HepG2 (cell line): ENCODE measurements around the gene BBS4. TPM values are rescaled to one million over a fixed set of nuclear protein-coding genes. Genes with fewer than 3 reads are reported as not detected.
A peak's percentile ranks its signal among the peaks of the same experiment; 100 is the strongest.

Experiments used
- BRCA1 ChIP-seq: sonication (generic); formaldehyde crosslinking; IDR thresholded peaks from 2 replicates; pipeline ENCODE4 v1.4.0; 2020; ENCODE audit warnings: missing genetic modification reagents
- ETV6 ChIP-seq: sonication (generic); formaldehyde crosslinking; conservative IDR thresholded peaks from 2 replicates; pipeline ENCODE4 v1.4.0; 2020; ENCODE audit warnings: missing genetic modification reagents
- KAT8 ChIP-seq: IDR thresholded peaks from 2 replicates; pipeline ENCODE4 v1.6.1; 2016; ENCODE audit warnings: missing genetic modification reagents, missing compliant biosample characterization
- REL ChIP-seq: sonication (generic); formaldehyde crosslinking; conservative IDR thresholded peaks from 2 replicates; pipeline ENCODE4 v1.8.0; 2022; ENCODE audit warnings: mild to moderate bottlenecking, missing genetic modification reagents, moderate library complexity
- SUZ12 ChIP-seq: fragments of 150-350 bp; IDR thresholded peaks from 2 replicates; pipeline ENCODE4 v1.6.1; 2014; ENCODE audit warnings: low read depth, low read length
- ZC3H4 ChIP-seq: sonication (generic); formaldehyde crosslinking; IDR thresholded peaks from 2 replicates; pipeline ENCODE4 v1.4.0; 2020; ENCODE audit warnings: missing genetic modification reagents, borderline replicate concordance
- ZHX2 ChIP-seq, 2 experiments: sonication (generic) in 1 of 2; formaldehyde crosslinking in 1 of 2; IDR thresholded peaks; 2 replicates each; pipeline versions ENCODE4 v1.6.1 to v1.9.0; 2014 to 2022; ENCODE audit warnings: antibody characterized with exemption in 1 of 2, borderline replicate concordance in 1 of 2, inconsistent platforms in 1 of 2, low read depth in 1 of 2, missing genetic modification reagents in 1 of 2
- ZNF383 ChIP-seq: sonication (generic); formaldehyde crosslinking; IDR thresholded peaks from 2 replicates; pipeline ENCODE4 v1.4.0; 2020; ENCODE audit warnings: missing genetic modification reagents, mild to moderate bottlenecking, borderline replicate concordance
- ZNF510 ChIP-seq: sonication (generic); formaldehyde crosslinking; IDR thresholded peaks from 2 replicates; pipeline ENCODE4 v1.4.0; 2020; ENCODE audit warnings: low read depth, mild to moderate bottlenecking, missing genetic modification reagents
- ZNF577 ChIP-seq: sonication (generic); formaldehyde crosslinking; IDR thresholded peaks from 2 replicates; pipeline ENCODE4 v1.4.0; 2020; ENCODE audit warnings: mild to moderate bottlenecking, low read depth, missing genetic modification reagents, borderline replicate concordance
- ZNF724P ChIP-seq: sonication (generic); formaldehyde crosslinking; IDR thresholded peaks from 2 replicates; pipeline ENCODE4 v1.8.0; 2022; ENCODE audit warnings: missing genetic modification reagents, borderline replicate concordance
- ZNF749 ChIP-seq: sonication (generic); formaldehyde crosslinking; IDR thresholded peaks from 2 replicates; pipeline ENCODE4 v1.8.0; 2022; ENCODE audit warnings: mild to moderate bottlenecking, missing genetic modification reagents, moderate library complexity, borderline replicate concordance
- ZNF75D ChIP-seq: sonication (generic); formaldehyde crosslinking; IDR thresholded peaks from 2 replicates; pipeline ENCODE4 v1.8.1; 2023; ENCODE audit warnings: missing genetic modification reagents, mild to moderate bottlenecking, borderline replicate concordance
- ZNF766 ChIP-seq: sonication (generic); formaldehyde crosslinking; IDR thresholded peaks from 2 replicates; pipeline ENCODE4 v1.5.0; 2020; ENCODE audit warnings: missing genetic modification reagents, borderline replicate concordance
- ZNF768 ChIP-seq: sonication (generic); formaldehyde crosslinking; IDR thresholded peaks from 2 replicates; pipeline ENCODE4 v1.4.0; 2020; ENCODE audit warnings: missing genetic modification reagents
- ZNF839 ChIP-seq: sonication (generic); formaldehyde crosslinking; IDR thresholded peaks from 2 replicates; pipeline ENCODE4 v1.4.0; 2020; ENCODE audit warnings: missing genetic modification reagents, mild to moderate bottlenecking, borderline replicate concordance
- ZSCAN20 ChIP-seq: sonication (generic); formaldehyde crosslinking; IDR thresholded peaks from 2 replicates; pipeline ENCODE4 v1.4.0; 2020; ENCODE audit warnings: missing genetic modification reagents, mild to moderate bottlenecking, borderline replicate concordance
- ZSCAN30 ChIP-seq: sonication (generic); formaldehyde crosslinking; IDR thresholded peaks from 2 replicates; pipeline ENCODE4 v1.5.0; 2020; ENCODE audit warnings: mild to moderate bottlenecking, missing genetic modification reagents
- polyA plus RNA-seq, 8 experiments: library from polyadenylated mRNA; depleted of rRNA in 3 of 8; stranded (reverse) in 7 of 8; unstranded in 1 of 8; fragments of >200 nt; fragmentation: Illumina TruSeq in 4 of 8; extraction: Trizol in 4 of 8; gene quantifications; 2 replicates each; pipeline versions ENCODE4 v1.2.1 to v1.2.3, GENCODE V29; 2011 to 2016; ENCODE audit warnings: low read depth in 4 of 8, missing spikeins in 1 of 8, mixed read lengths in 1 of 8; ENCODE audit not compliant: insufficient read depth in 1 of 8
- total RNA-seq, 5 experiments: library from RNA; depleted of rRNA; stranded (reverse); fragments of >200 nt; fragmentation: Illumina TruSeq; extraction: Trizol; gene quantifications; 2 replicates each; pipeline ENCODE4 v1.2.3, GENCODE V29; 2016; ENCODE audit warnings: low read depth in 1 of 5
- TF ChIP-seq, protein P1 (sequence below): sonication (generic); formaldehyde crosslinking; IDR thresholded peaks from 2 replicates; pipeline ENCODE4 v1.4.0; 2020; ENCODE audit warnings: missing genetic modification reagents
- TF ChIP-seq, protein P2 (sequence below): sonication (generic); formaldehyde crosslinking; IDR thresholded peaks from 2 replicates; pipeline ENCODE4 v1.5.0; 2020; ENCODE audit warnings: mild to moderate bottlenecking, missing genetic modification reagents, moderate library complexity

BBS4 gene
- total and polyA plus RNA-seq, 2 of the 13 experiments (the other 11 are each of a cell fraction or from before 2014, with no cell fraction given) = 16.0 to 21.3 TPM

DNA sequence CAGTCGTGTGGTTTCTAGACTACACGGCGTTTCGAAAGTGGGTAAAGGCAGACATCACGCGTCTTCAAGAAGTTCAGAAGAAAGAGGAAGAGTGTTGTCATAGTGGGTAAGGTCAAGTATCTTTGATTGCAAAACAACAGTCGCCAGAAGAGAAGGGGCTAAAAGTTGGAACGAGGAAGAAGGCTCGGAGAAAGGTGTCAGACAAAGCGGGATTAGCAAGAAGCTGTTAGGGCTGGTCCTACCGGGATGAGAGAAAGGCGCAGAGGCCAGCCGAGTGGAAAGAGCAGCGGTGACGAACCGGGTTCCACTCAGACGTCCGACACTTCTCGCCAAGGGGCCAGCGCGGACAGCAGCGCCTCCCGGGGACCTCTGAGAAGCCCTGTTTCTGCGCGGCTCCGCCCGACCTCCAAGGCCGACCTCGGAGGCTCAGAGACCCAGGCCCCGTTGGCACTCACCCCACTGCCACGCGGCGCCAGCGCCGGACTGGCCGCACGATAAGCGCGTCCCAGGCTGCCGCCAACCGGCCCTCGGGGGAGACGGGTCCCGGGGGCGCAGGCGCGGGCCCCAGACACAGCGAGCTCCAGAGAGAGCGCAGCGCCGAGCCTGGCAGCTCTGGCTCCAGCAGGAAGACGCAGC lies 97.1 kb downstream of the BBS4 start (continued):
- TF ChIP-seq ZHX2 (IDR thresholded peaks at IDR 0.05; ENCODE audit: low read depth) (no peak), ZHX2 (CRISPR knock-in tag; IDR thresholded peaks at IDR 0.05; ENCODE audit: borderline replicate concordance) (0 out of 2 replicates have a peak, but pooled peaks have one; percentile 21), ZNF510 (CRISPR knock-in tag) (0 out of 2 replicates have a peak, but pooled peaks have one; percentile 55), ZNF75D (CRISPR knock-in tag) (0 out of 2 replicates have a peak, but pooled peaks have one; percentile 68), KAT8 (CRISPR knock-in tag) (no peak), ZSCAN20 (0 out of 2 replicates have a peak, but pooled peaks have one; percentile 64), ZNF749 (CRISPR knock-in tag) (0 out of 2 replicates have a peak, but pooled peaks have one; percentile 29), ZSCAN30 (CRISPR knock-in tag) (0 out of 2 replicates have a peak, but pooled peaks have one; percentile 78), ZNF577 (no peak), ZC3H4 (CRISPR knock-in tag) (0 out of 2 replicates have a peak, but pooled peaks have one; percentile 4), ZNF383 (CRISPR knock-in tag) (0 out of 2 replicates have a peak, but pooled peaks have one; percentile 83), ZNF768 (CRISPR knock-in tag) (no peak), SUZ12 (no peak), ZNF839 (CRISPR knock-in tag) (0 out of 2 replicates have a peak, but pooled peaks have one; percentile 3), BRCA1 (CRISPR knock-in tag) (no peak), REL (CRISPR knock-in tag) (no peak; the same call in 1 of the 2 replicates), ZNF766 (0 out of 2 replicates have a peak, but pooled peaks have one; percentile 23), ZNF724P (CRISPR knock-in tag) (0 out of 2 replicates have a peak, but pooled peaks have one; percentile 42), ETV6 (CRISPR knock-in tag) (no peak)
- TF ChIP-seq, protein P1, sequence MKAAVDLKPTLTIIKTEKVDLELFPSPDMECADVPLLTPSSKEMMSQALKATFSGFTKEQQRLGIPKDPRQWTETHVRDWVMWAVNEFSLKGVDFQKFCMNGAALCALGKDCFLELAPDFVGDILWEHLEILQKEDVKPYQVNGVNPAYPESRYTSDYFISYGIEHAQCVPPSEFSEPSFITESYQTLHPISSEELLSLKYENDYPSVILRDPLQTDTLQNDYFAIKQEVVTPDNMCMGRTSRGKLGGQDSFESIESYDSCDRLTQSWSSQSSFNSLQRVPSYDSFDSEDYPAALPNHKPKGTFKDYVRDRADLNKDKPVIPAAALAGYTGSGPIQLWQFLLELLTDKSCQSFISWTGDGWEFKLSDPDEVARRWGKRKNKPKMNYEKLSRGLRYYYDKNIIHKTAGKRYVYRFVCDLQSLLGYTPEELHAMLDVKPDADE = no peak
- TF ChIP-seq, protein P2, sequence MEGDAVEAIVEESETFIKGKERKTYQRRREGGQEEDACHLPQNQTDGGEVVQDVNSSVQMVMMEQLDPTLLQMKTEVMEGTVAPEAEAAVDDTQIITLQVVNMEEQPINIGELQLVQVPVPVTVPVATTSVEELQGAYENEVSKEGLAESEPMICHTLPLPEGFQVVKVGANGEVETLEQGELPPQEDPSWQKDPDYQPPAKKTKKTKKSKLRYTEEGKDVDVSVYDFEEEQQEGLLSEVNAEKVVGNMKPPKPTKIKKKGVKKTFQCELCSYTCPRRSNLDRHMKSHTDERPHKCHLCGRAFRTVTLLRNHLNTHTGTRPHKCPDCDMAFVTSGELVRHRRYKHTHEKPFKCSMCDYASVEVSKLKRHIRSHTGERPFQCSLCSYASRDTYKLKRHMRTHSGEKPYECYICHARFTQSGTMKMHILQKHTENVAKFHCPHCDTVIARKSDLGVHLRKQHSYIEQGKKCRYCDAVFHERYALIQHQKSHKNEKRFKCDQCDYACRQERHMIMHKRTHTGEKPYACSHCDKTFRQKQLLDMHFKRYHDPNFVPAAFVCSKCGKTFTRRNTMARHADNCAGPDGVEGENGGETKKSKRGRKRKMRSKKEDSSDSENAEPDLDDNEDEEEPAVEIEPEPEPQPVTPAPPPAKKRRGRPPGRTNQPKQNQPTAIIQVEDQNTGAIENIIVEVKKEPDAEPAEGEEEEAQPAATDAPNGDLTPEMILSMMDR (CRISPR knock-in tag) = peak; percentile 9; the same call in 1 of the 2 replicates
